GM19324 (cell line): ENCODE measurements around the gene CFAP53.
"Not testable (repeated sequence)": the region's sequence is repeated elsewhere in the genome, so short reads cannot be mapped to it uniquely, and the experiment has no call there.

Source experiments
- ATAC-seq: cut with Tn5 transposase; IDR thresholded peaks from one replicate; pipeline ENCODE4 v1.9.1; 2021; ENCODE audit warnings: mild to moderate bottlenecking, moderate library complexity; ENCODE audit not compliant: unreplicated experiment, low FRiP score

Gene CFAP53, protein sequence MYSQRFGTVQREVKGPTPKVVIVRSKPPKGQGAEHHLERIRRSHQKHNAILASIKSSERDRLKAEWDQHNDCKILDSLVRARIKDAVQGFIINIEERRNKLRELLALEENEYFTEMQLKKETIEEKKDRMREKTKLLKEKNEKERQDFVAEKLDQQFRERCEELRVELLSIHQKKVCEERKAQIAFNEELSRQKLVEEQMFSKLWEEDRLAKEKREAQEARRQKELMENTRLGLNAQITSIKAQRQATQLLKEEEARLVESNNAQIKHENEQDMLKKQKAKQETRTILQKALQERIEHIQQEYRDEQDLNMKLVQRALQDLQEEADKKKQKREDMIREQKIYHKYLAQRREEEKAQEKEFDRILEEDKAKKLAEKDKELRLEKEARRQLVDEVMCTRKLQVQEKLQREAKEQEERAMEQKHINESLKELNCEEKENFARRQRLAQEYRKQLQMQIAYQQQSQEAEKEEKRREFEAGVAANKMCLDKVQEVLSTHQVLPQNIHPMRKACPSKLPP

DNA sequence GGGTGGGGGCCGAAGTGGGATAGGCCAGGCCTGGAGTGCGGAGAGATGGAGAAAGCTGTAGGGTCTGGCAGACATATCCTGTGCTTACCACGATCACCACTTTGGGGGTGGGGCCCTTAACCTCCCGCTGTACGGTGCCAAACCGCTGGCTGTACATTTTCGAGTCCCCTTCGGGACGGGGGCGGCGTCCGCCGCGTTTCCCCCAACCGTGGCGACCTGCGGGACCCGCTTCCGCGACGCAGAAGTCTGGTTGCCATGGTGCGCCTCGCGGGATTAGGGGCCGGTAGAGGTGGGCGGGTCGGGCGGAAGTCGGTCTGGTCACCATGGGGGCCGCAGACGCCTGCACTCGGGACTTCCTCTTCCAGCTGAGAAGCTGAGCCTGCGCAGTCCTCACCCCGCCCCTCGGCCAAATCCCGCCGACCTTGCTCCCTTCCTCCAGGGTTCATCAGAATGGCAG lies at the start of gene CFAP53:
CFAP53 (minus strand) TSS at position 248 of the 457 bp plus-strand sequence; CDS start at position 157, 91 bp downstream.
- peak; percentile 80 for ATAC-seq

DNA sequence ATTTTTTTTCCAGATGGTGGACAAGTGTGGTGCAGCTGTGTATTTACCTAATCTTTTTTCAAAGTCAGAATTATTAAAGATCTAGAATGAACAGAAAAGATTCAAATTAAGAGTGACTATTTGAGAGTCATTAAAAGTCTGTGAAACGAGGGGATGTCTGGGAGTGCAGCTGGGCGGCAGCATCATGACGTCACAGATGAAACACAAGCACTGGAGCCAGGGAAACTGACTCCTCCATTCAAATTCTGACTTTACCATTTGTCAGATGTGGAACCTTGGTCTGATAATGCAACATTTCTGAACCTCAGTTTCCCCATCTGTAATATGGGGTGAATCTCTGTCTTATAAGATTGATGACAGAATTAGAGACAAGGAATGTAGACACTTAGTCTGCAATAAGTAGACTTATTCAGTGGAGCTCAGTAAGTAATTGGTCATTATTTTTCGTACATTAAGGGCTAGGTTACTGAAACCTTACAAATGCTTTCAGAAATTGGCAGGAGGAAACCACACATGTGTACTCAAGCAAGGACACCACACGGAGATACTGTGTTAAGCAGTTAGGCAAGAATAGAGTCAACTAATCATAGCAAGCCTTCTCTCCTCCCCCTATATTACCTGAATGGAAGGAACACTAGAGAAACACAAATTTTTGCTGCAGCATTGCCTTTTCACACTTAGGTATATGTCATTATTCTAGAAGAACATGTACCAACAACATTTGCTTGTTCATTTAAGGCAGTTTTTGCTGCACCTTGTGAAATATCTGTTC lies 49.0 kb upstream of the CFAP53 start:
- ATAC-seq: peak; percentile 69

DNA sequence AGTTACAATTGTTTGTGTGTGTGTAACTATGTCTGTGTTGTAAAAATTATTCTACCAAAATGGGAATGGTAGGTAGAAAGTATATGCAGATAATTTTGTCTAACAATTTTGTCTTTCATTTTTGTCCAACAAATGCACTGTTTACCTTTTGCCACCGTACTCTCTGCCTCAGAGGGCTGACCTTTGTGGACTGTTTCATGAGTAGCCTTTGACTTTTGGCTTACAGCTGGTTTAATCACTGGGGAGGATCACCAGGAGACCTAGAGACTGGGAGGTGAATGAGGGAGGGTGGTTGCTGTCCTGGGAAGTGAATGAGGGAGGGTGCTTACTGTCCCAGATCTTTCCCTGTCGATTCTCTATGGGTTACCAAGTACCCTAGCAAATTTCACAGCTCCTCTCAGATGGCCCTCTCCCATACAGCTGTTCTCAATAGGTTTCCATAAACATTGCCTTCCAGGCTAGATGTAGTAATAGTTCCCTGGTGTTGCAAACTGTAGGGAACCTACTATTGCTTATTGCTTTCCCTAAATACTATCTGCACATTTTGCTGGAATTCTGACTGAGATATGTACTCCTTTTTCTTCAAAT lies 47.7 kb upstream of the CFAP53 start:
- ATAC-seq: no peak

DNA sequence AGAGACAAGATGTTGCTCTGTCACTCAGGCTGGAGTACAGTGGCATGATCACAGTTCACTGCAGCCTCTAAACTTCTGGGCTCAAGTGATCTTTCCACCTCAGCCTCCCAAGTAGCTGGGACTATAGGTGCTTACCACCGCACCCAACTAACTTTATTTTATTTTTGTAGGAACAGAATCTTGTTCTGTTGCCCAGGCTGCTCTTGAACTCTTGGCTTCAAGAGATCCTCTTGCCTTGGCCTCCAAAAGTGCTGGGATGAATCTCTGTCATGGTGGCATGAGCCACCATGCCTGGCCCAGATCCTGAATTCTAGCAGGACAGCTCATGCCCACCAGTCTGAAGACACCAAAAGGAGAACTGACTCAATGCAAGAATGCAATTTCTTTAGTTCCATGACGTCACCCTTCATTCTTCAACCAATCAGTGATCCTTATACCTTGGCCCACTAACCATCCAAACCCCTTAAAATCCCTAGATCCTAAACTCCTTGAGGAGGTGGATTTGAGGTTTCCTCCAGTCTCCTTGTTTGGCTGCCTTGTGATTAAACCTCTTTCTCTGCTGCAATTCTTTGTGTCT lies 46.8 kb upstream of the CFAP53 start:
- ATAC-seq: peak; percentile 34

DNA sequence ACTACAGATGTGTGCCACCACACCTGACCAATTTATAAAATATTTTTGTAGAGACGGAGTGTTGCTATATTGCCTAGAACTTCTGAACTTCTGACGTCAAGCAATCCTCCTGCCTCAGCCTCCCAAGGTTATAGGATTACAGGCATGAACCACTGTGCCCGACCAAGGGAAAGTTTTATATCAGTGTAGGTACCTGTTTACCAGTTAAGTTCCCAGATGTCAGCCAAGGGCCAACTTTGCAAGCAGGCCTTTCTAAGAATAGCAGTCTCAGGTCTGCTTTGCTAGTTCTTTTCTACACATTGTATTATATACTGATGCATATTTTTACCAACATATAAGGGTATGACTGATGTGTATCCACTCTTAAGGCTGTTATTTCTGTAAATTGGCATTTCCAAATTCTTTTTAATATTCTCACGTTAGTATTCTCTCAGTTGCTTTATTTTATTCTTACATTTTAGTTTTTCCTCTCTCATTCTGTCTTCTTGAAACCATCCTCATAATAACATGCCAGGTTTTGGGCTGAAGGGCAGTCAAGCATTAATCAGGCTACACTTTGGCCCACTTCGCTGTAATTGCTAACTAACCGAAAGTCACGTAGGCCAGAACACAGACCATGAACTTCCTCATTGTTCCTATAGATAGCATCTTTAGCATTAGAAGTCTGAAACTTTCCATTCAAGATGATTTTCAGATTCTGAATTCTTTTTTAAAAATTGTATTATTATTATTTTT lies 46.2 kb upstream of the CFAP53 start:
- peak; percentile 73 for ATAC-seq

DNA sequence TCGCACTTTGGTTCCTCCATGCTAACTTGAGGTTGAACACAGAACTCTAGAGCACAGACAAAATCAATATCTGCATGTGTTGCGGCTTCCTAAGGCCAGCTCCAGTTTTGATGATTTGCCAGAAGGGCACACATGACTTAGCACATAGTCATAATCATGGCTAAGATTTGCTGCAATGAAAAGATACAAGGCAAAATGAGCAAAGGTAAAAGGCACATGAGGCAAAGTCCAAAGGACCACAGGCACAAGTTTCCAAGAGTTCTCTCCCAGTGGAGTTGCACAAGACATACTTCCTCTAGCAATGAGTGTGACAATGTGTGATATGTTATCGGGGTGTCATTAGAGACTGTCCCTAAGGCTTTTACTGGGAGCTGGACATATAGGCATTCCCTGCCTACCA lies 45.4 kb upstream of the CFAP53 start:
- ATAC-seq: no peak

DNA sequence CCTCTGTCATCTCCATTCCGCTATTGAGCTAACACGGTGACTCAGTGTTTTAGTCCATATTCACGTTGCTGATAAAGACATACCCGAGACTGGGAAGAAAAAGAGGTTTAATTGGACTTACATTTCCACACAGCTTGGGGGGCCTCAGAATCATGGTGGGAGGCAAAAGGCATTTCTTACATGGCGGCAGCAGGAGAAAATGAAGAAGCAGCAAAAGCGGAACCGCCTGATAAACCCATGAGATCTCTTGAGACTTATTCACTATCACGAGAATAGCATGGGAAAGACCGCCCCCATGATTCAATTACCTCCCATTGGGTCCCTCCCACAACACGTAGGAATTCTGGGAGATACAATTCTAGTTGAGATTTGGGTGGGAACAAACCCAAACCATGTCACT lies 43.8 kb upstream of the CFAP53 start:
- ATAC-seq: no peak

DNA sequence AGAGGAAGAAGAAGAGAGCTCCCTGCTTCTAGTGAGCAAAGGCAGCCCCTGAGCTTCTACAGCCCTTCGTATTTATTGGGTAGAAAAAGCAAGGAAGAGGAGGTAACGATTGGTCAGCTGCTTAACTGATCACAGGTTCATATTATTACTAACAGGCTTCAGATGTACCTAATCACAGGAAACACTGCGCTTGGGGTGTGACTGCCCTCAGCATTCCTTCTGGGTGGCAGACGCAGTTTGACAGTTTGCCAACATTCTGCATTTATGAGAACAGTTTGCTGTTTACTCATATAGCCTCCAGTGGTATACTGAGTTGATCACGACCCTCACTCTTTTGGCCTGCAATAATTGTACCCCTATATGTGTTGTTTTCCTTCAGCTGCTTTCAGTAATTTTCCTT lies 42.6 kb upstream of the CFAP53 start:
- not testable (repeated sequence) for ATAC-seq

DNA sequence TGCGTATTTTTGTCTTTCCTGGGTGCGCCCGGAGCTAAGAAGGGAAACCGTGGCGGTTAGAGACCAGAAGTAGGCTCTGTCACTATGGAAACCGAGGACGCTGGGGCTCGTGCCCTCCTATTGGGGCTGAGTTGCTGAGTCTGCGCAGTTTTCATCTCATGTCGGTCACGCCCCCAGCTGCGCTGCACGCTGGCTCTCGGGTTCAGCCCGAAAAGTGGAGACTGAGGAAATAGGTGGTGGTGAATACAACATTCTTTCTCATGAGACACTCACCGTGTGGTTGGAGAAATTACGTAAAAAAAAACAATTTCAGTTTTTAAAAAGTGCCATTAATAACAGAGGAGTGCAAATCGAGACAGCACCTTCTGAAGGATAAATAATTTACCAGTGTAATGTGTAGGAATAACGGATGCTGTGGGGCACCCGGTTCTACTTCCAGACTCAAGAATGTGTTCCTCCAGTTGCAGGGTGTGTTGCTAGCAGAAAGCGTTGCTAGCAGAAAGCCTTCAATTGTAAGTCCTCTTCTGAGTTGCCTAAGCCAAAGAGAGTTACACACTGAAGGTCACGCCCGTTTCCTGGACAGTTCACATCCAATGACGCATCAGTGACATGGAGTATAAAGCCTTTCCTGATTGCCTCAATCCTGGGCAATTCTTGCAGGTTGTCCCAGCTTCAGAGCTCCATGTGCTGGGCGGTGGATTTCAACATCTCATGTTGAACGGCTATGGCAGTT lies 41.6 kb upstream of the CFAP53 start:
- ATAC-seq: peak; percentile 95

DNA sequence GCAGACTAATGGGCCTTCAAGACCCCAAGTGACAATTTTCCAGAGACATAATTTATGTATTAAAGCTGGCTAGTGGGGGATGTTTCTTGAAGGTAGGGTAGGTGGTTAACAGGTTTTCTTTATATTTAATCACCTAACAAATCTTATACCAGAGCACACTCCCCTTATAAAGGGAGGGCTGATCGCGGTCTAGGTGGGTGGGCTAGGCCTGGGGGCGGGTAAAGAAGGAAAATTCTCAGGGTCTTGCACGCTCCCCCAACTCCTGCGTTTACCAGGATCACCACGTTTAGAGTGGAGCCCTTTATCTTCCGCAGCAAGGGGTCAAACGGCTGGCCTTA lies 41.1 kb upstream of the CFAP53 start:
- no peak for ATAC-seq

DNA sequence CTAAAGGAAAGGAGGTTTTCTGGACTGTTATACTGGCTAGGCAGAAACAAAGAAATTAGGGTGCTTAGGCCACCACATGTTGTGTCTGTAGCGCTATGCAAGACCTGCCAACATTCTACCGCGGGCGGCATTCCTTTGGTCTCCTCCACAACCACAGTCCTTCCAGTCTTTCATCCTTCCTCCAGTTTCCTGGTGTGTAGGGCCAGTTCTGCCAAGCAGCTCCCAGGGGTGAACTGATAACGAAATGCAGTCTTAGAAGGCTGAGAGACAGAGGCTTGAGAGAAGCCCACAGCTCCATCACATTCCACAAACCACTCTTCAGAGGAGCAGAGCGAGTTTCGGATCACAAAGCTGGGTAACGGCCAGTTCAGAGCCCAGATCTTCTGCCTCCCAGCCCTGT lies 40.6 kb upstream of the CFAP53 start:
- ATAC-seq: no peak

DNA sequence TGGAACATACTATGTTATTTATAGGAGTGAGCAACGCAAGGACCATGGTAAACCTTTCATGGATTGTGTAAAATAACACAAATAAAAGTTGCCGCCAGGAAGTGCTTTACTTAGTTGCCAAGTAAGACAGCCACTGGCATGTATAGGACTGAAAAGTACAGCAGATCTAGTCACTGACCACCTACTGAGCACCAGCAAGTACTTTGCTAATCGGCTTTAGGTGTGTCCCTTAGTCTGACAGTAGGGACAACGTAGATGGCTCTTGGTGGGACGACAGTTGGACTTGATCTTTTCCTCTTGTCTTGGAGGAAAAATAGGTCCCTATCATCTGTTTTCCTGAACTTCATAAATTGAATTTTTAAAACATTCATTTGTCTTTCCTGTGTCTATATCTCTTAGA lies 34.8 kb upstream of the CFAP53 start:
- no peak for ATAC-seq

DNA sequence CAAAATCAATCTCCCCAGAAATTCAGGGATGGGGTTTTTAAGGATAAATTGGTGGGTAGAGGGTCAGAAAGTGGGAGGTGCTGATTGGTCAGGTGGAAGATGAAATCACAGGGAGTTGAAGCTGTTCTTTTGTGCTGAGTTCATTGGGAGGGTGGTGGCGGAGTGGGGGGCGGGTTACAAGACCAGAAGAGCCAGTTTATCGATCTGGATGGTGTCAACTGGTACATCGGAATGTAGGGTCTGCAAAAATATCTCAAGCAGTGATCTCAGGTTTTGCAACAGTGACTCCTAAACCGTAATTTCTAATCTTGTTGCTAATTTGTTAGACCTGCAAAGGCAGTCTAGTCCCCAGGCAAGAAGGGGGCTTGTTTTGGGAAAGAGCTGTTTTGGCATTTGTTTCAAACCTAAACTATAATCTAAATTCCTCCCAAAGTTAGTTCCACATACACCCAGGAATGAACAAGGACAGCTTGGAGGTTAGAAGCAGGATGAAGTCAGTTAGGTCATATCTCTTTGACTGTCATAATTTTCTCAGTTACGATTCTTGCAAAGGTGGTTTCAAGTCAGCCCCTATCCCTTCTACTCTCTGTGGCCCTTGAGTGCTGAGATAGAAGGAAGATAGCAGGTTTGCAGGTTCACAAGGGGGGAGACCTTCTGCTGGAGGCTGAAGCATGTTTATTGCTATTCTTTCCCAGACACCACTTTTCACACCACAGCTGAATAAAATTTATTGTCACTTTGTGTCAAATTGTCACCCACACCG lies 33.5 kb upstream of the CFAP53 start:
- no peak for ATAC-seq

DNA sequence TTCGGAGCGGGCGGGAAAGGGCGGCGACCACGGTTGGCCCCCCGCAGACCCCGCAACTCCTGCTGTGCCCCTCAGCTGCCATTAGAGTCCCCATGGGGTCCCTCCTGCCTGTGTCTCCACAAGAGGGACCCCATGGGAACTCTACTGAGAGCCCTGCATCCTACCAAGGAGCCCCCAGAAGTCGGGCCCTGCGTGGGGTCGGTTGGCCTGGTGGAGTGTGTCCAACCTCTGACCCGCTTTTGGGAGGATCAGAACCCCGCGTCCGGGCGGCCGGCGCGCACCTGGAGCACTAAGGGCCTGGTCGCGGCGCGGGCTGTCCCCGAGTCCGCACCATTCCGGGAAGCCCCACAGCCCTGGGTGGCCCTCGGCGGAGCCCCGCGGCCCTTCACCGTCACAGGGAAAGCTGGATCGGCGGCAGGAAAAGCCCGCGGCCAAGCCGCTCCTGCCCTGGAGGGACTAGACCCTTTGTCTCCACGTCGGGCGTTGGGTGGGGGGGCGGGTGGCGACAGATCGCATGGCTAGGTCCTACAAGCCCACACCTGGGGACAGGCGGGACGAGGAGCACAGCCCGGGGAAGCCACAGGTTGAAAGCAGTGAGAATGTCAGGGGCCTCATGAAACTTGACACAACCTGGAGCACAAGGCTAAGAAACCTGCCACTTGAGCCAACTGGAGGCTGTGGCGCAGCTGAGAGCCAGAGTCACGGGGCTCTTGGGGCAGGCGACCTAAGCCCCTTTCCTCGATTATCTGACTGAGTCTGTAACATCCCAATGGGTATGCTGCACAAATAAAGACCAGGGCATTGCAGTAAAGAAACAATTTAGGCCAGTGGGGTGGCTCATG lies 32.4 kb upstream of the CFAP53 start:
- ATAC-seq: no peak

DNA sequence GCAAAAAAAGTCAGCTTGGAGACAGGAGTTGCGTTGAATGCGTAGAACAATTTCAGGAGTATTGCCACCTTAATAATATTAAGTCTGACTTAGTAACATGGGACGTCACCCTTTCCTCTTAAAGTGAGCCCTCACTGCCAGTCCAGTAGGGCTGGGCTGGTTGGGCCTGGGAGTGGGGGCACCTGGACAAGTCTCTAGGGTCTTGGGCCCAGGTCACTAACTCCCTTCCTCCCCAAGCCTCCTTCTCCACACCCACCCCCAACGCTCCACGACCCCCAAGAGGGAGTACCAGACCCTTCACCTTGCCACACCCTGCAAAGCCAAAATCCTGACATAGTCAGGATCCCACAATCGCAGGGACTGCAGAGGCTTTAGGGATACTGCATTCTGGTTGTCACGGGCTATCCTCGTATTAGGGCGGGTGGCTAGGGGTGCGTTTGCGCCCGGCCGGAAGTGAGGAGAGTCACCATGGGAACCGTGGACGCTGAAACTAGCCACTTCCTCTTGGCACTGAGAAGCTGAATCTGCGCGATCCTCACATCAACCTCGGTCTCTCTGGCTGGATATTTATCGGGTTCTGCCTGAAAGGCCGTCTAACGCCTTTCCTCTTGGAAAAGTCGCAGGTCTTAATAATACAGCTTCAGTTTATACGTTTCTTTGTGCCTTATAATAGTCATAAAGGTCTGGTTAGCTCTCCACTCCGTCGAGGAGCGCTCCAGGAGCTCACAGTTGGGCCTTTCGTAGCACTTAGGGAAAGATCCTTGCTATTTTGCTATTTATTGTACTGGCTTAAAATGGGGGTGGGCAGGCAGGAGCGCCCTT lies 31.5 kb upstream of the CFAP53 start:
- peak; percentile 99 for ATAC-seq

DNA sequence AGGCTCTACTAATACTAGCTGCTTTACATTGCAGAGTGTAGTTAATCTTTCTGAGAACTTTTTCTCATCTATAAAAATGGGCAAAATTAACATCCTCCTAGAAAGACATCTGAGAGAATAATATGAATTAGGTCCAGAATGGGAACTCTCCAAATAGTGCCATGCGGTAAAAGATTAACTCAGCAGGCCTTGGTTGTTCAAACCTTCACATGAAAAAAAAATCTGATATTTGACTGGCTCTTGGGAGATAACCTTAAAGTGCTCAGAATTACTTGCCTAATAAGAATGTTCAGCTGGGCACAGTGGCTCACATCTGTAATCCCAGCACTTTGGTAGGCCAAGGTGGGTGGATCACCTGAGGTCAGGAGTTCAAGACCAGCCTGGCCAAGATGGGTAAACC lies 26.7 kb upstream of the CFAP53 start:
- ATAC-seq: no peak

DNA sequence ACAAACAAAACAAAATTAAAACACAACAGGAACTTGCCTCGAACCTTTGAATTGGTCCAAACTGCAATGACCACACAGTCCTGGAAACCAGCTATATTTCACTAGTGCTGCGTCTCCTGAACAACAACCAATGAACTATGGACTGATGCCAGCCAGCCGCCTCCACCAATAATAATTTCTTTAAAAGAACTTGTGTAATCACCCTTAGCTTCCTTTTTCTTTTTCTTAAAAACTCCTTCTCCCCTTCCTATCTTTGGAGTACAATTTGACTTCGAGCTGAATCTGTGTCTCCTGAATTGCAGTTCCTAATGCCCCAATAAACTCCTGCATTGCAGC lies 22.8 kb upstream of the CFAP53 start:
- no peak for ATAC-seq
